Measurements from ENCODE around the gene ATAD5.

DNA sequence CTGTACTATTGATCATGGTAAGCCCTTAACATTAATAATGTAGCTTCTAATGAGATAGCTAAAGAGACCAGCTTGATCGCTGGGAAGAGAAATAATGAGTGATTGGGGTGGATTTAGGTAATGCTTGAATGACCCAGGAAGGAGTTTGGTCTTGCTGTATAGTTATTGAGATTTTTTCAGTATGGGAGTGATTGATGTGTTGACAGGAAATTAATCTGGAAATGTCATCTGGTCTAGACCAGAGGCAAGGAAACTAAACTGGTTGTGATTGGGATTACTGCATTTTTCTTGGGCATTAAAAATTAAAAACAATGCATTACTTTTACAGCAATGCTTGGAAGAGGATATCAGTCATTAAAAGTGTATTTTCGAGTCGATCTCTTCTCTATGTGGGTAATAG is 62.5 kb downstream of the ATAD5 start:
- TF ChIP-seq POLR2A (IDR thresholded peaks at IDR 0.05): no peak
- TF ChIP-seq, protein P1, sequence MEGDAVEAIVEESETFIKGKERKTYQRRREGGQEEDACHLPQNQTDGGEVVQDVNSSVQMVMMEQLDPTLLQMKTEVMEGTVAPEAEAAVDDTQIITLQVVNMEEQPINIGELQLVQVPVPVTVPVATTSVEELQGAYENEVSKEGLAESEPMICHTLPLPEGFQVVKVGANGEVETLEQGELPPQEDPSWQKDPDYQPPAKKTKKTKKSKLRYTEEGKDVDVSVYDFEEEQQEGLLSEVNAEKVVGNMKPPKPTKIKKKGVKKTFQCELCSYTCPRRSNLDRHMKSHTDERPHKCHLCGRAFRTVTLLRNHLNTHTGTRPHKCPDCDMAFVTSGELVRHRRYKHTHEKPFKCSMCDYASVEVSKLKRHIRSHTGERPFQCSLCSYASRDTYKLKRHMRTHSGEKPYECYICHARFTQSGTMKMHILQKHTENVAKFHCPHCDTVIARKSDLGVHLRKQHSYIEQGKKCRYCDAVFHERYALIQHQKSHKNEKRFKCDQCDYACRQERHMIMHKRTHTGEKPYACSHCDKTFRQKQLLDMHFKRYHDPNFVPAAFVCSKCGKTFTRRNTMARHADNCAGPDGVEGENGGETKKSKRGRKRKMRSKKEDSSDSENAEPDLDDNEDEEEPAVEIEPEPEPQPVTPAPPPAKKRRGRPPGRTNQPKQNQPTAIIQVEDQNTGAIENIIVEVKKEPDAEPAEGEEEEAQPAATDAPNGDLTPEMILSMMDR (IDR thresholded peaks at IDR 0.05): no peak
